Colonic mucosa (tissue), 4 donors: ENCODE measurements around the gene MED7. TPM values are rescaled to one million over a fixed set of nuclear protein-coding genes. Genes with fewer than 3 reads are reported as not detected.

Source experiments
- DNase-seq: peaks from one replicate; pipeline ENCODE4 v3.0.0-alpha.2; 2020
- H3K27ac ChIP-seq: fragments of 200-600 bp; one replicate; pipeline ENCODE4 v1.8.0; 2021
- H3K27me3 ChIP-seq: fragments of 200-600 bp; one replicate; pipeline ENCODE4 v1.8.0; 2021
- H3K36me3 ChIP-seq: fragments of 200-600 bp; one replicate; pipeline ENCODE4 v1.8.0; 2021
- H3K4me1 ChIP-seq: fragments of 200-600 bp; one replicate; pipeline ENCODE4 v1.8.0; 2021; ENCODE audit warnings: mild to moderate bottlenecking
- H3K4me3 ChIP-seq: fragments of 200-600 bp; one replicate; pipeline ENCODE4 v1.8.0; 2021
- H3K9ac ChIP-seq, 2 donors: one replicate each; pipeline ENCODE4 v1.7.0; 2013; ENCODE audit warnings: control low read depth in 2 of 2, low read depth in 2 of 2, low read length in 2 of 2
- H3K9me3 ChIP-seq: fragments of 200-600 bp; one replicate; pipeline ENCODE4 v1.8.0; 2021
- CTCF ChIP-seq: fragments of 200-600 bp; IDR thresholded peaks from one replicate; pipeline ENCODE4 v1.8.0; 2022; ENCODE audit warnings: antibody characterized with exemption, mild to moderate bottlenecking
- intact Hi-C: fragments of 100-400 bp; cut with DNase I; formaldehyde crosslinking; loops from one replicate; pipeline ENCODE4 v1.14.1; 2022
- total RNA-seq, 2 donors: library from RNA; stranded (reverse); fragmentation: NEBNext Ultra II Directional in 1 of 2; extraction: Animal tissue kit (Norgen Biotek cat#: 25700) in 1 of 2; gene quantifications; one replicate each; pipeline ENCODE4 v1.2.1, GENCODE V29; 2021
- donor health status: healthy.
- donor health status: DM: no; HTN: no; CAD: no.
- donor health status: DM: no; HTN: no; CAD: no.

MED7 gene
- total RNA-seq, 2 donors from 2014 or later, result 13.9 to 14.9 TPM

- no peak for DNase-seq
- intact Hi-C loops, result no loop called here
- TF ChIP-seq CTCF, result no peak
- H3K27ac ChIP-seq, result no peak overlapping the region
- no peaks in the 10 kb centered on the region for H3K36me3 ChIP-seq
- no peaks in the 10 kb centered on the region for H3K9me3 ChIP-seq
- H3K4me3 ChIP-seq, result no peak overlapping the region
- H3K27me3 ChIP-seq, result no peaks in the 10 kb centered on the region
- no peak overlapping the region for H3K9ac ChIP-seq
- no peaks in the 10 kb centered on the region for H3K4me1 ChIP-seq
These were observed 54.2 kb downstream of the MED7 start for GRCh38 chr5:157088342-157088990.

Other genes starting within 250 kb of the MED7 start
- gene TIMD4, start 179.6 kb downstream of the MED7 start, total RNA-seq, result 1 to 10 TPM in 1 of 2 donors, under 1 TPM in 1; 0.42 to 2.8 TPM
- gene HAVCR1, start 83.7 kb downstream of the MED7 start, total RNA-seq, result 10 to 100 TPM in 1 of 2 donors, 1 to 10 TPM in 1; 7.1 to 27.7 TPM
- gene HAVCR2, start 33.8 kb downstream of the MED7 start, total RNA-seq, result 1 to 10 TPM; 1.3 to 3.1 TPM
- not detected for gene GARIN3, start 23.4 kb upstream of the MED7 start, total RNA-seq
- gene ITK, start 38.0 kb upstream of the MED7 start, total RNA-seq, result 1 to 10 TPM; 1.4 to 2.5 TPM
- gene CYFIP2, start 123.3 kb upstream of the MED7 start, total RNA-seq, result 10 to 100 TPM; 22.4 to 26.1 TPM